Measurements from ENCODE around the gene FMNL2. TPM values are rescaled to one million over a fixed set of nuclear protein-coding genes. Genes with fewer than 3 reads are reported as not detected.

Gene FMNL2
- total and polyA plus RNA-seq, 4 donors, result 1.5 to 9.3 (median 5.1) TPM

DNA sequence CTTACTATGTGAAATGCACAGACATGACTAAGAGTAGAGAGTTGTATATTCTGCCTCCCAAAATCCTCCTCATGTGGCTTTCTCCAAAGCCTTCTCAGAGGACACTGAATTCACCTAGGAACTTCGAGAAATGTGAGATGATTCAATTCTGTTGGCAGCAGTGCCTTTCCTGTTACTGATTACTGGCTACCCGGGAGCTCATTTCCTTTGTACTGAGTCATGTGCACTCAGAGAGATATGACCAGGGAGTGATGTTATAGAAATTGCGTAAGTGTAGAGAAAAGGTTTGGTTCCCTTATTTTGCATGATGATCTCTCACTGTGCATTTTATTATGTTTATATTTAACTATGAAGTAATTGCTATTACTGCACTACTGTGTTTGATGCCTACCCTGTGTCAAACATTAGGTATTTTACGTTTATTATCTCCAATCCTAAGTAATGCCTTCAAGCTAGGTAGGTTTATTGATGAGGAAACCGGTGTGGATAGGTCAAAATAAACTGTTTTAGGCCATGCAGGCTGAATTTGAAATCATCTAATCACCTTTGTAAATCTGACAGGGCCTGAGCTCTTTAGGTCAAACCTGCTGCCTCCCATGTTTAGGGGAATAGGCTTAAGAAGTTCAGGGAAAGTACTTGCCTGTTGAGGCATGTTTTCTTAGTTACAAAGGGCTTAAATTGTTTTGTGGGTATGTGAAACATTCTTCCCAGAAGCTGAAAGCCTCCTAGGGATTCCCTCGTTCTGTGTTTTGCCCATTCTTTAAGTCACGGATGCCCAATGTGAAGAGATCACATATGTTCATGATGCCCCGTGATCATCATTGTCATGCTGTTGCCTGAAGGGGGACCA lies 86.8 kb downstream of the FMNL2 start:
- Histone ChIP-seq H3K36me3 (ENCODE audit: control insufficient read depth in 4 of 4, insufficient read depth in 3 of 4, low read depth in 1 of 4, low read length in 3 of 4) (no peaks in the 10 kb centered on the region), H3K9me3 (ENCODE audit: control insufficient read depth in 4 of 4, low read length in 3 of 4) (no peaks in the 10 kb centered on the region), H3K27me3 (ENCODE audit: control insufficient read depth in 4 of 4, insufficient read depth in 4 of 4, low read length in 3 of 4) (no peaks in the 10 kb centered on the region), H3K9ac (ENCODE audit: low read depth in 1 of 2, low read length in 2 of 2) (no peak overlapping the region), H3K4me1 (ENCODE audit: control insufficient read depth in 4 of 4, insufficient read depth in 4 of 4, low read length in 3 of 4) (no peaks in the 10 kb centered on the region), H3K27ac (ENCODE audit: low read depth in 1 of 2, low read length in 2 of 2) (peak overlapping the region; percentile 58 to 59), H3K4me3 (ENCODE audit: low read depth in 1 of 3, low read length in 3 of 3) (no peak overlapping the region)
- TF ChIP-seq RXRA (IDR thresholded peaks at IDR 0.05), result no peak
- TF ChIP-seq GABPA (IDR thresholded peaks at IDR 0.05 in 1 of 2, conservative IDR thresholded peaks at IDR 0.05 in 1 of 2), result peak in 1 of 2 donors; percentile 38
- peak; percentile 29 to 31 for TF ChIP-seq JUND (IDR thresholded peaks at IDR 0.05)
- TF ChIP-seq RAD21 (IDR thresholded peaks at IDR 0.05), result peak; percentile 21 to 32
- DNase-seq (ENCODE audit: low spot score), result no peak
- 58% methylated on average over 8 of the region's 8 CpGs for WGBS

DNA sequence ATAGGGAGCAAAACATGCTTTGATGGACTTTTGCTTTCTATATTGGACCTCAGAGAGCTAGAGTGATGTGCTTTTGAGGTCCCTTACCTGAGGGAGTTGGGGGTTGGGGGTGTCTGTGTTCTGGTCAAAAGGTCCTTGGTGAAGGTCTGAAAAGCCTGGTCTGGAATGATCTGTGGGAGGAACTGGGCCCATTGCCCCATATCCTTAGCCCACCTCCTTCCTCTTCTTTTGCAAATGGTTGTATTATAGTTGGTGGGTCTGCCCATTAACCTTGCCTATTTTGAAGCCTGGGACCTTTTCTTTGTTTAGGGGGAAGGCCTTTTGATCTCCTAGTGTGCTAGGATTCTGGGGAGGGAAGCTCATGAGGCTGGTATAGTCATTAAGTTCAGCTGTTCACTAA lies 88.7 kb downstream of the FMNL2 start:
- no peaks in the 10 kb centered on the region for H3K27me3 ChIP-seq (ENCODE audit: control insufficient read depth in 4 of 4, insufficient read depth in 4 of 4, low read length in 3 of 4)
- no peak overlapping the region for H3K4me3 ChIP-seq (ENCODE audit: low read depth in 1 of 3, low read length in 3 of 3)
- H3K27ac ChIP-seq (ENCODE audit: low read depth in 1 of 2, low read length in 2 of 2), result no peak overlapping the region
- H3K4me1 ChIP-seq (ENCODE audit: control insufficient read depth in 4 of 4, insufficient read depth in 4 of 4, low read length in 3 of 4), result no peaks in the 10 kb centered on the region
- no peaks in the 10 kb centered on the region for H3K36me3 ChIP-seq (ENCODE audit: control insufficient read depth in 4 of 4, insufficient read depth in 3 of 4, low read depth in 1 of 4, low read length in 3 of 4)
- no peak for TF ChIP-seq RXRA (IDR thresholded peaks at IDR 0.05)
- no peak for TF ChIP-seq SP1 (IDR thresholded peaks at IDR 0.05)
- TF ChIP-seq, protein P1, sequence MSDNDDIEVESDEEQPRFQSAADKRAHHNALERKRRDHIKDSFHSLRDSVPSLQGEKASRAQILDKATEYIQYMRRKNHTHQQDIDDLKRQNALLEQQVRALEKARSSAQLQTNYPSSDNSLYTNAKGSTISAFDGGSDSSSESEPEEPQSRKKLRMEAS (IDR thresholded peaks at IDR 0.05), result no peak
- TF ChIP-seq NR2F2 (IDR thresholded peaks at IDR 0.05), result no peak
- no peak for DNase-seq (ENCODE audit: low spot score)
- no peaks in the 10 kb centered on the region for H3K9me3 ChIP-seq (ENCODE audit: control insufficient read depth in 4 of 4, low read length in 3 of 4)
- no peak overlapping the region for H3K9ac ChIP-seq (ENCODE audit: low read depth in 1 of 2, low read length in 2 of 2)

DNA sequence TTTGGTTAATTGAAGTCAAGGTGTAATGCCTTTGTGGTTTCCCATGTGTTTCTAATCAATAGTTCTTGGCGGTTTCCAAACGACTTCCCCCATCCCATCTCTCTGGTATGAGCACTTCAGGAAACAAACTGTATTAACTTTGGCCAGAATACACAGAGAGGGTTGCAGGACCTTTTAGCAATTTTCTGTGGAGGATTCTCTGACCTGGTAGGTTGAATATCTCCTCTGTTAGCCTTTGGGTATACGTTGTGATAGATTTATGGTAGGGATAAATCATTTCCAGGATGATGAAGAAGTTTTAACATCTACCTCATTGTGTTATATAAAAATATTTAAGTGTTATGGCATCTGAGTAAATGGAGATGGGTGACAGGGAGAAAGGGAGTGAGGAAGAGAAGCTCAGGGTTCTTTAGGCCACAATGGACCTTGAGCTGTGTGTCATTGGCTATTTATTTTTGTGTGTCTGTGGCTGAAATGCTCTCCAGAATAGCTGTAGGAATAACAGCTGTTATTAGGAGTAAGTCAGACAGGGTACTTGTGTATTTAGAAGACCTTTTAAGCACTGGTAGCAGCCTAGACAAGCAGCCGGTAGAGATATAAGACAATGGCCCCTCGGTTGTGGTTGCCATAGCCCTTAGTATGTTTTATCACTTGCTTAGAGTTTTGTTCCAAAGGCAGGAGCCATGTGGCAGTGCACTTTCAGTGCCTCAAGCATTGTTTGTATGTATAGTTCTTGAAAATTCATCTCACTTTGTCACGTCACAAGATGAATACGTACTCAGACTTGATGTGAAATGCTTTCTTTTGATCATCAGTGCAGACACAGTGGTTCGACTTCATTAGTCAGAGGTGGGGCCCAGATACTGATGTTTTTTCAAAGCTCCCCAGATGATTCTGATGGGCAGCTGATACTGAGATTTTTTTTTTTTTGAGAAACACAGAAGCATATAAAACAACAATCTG lies 91.1 kb downstream of the FMNL2 start:
- no peaks in the 10 kb centered on the region for H3K27me3 ChIP-seq (ENCODE audit: control insufficient read depth in 4 of 4, insufficient read depth in 4 of 4, low read length in 3 of 4)
- H3K9ac ChIP-seq (ENCODE audit: low read depth in 1 of 2, low read length in 2 of 2), result no peak overlapping the region
- no peaks in the 10 kb centered on the region for H3K4me1 ChIP-seq (ENCODE audit: control insufficient read depth in 4 of 4, insufficient read depth in 4 of 4, low read length in 3 of 4)
- WGBS, result 69% methylated on average over 8 of the region's 8 CpGs
- H3K27ac ChIP-seq (ENCODE audit: low read depth in 1 of 2, low read length in 2 of 2), result no peak overlapping the region
- H3K4me3 ChIP-seq (ENCODE audit: low read depth in 1 of 3, low read length in 3 of 3), result no peak overlapping the region
- H3K36me3 ChIP-seq (ENCODE audit: control insufficient read depth in 4 of 4, insufficient read depth in 3 of 4, low read depth in 1 of 4, low read length in 3 of 4), result no peaks in the 10 kb centered on the region
- DNase-seq (ENCODE audit: low spot score), result no peak
- H3K9me3 ChIP-seq (ENCODE audit: control insufficient read depth in 4 of 4, low read length in 3 of 4), result no peaks in the 10 kb centered on the region
- TF ChIP-seq NR2F2 (IDR thresholded peaks at IDR 0.05) (no peak), FOXA1 (IDR thresholded peaks at IDR 0.05) (no peak), EGR1 (IDR thresholded peaks at IDR 0.05; ENCODE audit: low read depth in 2 of 2) (no peak), GABPA (IDR thresholded peaks at IDR 0.05 in 1 of 2, conservative IDR thresholded peaks at IDR 0.05 in 1 of 2) (no peak)
- TF ChIP-seq, protein P1 (IDR thresholded peaks at IDR 0.05), result no peak

DNA sequence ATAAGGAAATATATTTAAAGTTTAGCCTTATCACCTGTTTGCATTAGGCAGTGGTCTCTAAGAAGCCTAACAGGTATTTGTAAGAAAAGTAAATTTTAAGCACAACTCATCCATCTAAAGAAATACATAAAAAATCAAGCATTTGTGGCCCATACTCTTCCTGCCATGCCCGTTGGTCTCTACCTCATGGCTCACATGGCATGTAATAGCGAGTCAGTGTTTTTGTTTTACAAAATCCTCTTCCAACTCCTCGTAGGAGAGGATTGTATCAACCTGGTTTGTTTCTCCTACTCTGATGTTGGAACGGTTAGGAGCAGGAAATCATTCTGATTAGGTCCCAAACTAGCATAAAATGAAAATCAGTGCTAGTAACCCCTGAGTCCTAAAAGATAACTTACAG lies 91.8 kb downstream of the FMNL2 start:
- TF ChIP-seq, protein P1 (IDR thresholded peaks at IDR 0.05), result no peak
- TF ChIP-seq EGR1 (IDR thresholded peaks at IDR 0.05; ENCODE audit: low read depth in 2 of 2), result no peak
- TF ChIP-seq JUND (IDR thresholded peaks at IDR 0.05), result no peak
- TF ChIP-seq, protein P2, sequence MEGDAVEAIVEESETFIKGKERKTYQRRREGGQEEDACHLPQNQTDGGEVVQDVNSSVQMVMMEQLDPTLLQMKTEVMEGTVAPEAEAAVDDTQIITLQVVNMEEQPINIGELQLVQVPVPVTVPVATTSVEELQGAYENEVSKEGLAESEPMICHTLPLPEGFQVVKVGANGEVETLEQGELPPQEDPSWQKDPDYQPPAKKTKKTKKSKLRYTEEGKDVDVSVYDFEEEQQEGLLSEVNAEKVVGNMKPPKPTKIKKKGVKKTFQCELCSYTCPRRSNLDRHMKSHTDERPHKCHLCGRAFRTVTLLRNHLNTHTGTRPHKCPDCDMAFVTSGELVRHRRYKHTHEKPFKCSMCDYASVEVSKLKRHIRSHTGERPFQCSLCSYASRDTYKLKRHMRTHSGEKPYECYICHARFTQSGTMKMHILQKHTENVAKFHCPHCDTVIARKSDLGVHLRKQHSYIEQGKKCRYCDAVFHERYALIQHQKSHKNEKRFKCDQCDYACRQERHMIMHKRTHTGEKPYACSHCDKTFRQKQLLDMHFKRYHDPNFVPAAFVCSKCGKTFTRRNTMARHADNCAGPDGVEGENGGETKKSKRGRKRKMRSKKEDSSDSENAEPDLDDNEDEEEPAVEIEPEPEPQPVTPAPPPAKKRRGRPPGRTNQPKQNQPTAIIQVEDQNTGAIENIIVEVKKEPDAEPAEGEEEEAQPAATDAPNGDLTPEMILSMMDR (IDR thresholded peaks at IDR 0.05; ENCODE audit: low read depth, low read length, missing input control), result no peak
- no peak for TF ChIP-seq YY1 (IDR thresholded peaks at IDR 0.05)
- TF ChIP-seq HNF4G (IDR thresholded peaks at IDR 0.05), result no peak
- TF ChIP-seq, protein P3, sequence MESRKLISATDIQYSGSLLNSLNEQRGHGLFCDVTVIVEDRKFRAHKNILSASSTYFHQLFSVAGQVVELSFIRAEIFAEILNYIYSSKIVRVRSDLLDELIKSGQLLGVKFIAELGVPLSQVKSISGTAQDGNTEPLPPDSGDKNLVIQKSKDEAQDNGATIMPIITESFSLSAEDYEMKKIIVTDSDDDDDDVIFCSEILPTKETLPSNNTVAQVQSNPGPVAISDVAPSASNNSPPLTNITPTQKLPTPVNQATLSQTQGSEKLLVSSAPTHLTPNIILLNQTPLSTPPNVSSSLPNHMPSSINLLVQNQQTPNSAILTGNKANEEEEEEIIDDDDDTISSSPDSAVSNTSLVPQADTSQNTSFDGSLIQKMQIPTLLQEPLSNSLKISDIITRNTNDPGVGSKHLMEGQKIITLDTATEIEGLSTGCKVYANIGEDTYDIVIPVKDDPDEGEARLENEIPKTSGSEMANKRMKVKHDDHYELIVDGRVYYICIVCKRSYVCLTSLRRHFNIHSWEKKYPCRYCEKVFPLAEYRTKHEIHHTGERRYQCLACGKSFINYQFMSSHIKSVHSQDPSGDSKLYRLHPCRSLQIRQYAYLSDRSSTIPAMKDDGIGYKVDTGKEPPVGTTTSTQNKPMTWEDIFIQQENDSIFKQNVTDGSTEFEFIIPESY (IDR thresholded peaks at IDR 0.05), result no peak
- TF ChIP-seq SP1 (IDR thresholded peaks at IDR 0.05), result no peak
- no peak for TF ChIP-seq FOXA1 (IDR thresholded peaks at IDR 0.05)
- no peak overlapping the region for H3K9ac ChIP-seq (ENCODE audit: low read depth in 1 of 2, low read length in 2 of 2)
- 84% methylated on average over 4 of the region's 4 CpGs for WGBS
- DNase-seq (ENCODE audit: low spot score), result no peak
- H3K4me1 ChIP-seq (ENCODE audit: control insufficient read depth in 4 of 4, insufficient read depth in 4 of 4, low read length in 3 of 4), result no peaks in the 10 kb centered on the region
- H3K27ac ChIP-seq (ENCODE audit: low read depth in 1 of 2, low read length in 2 of 2), result no peak overlapping the region
- H3K27me3 ChIP-seq (ENCODE audit: control insufficient read depth in 4 of 4, insufficient read depth in 4 of 4, low read length in 3 of 4), result no peaks in the 10 kb centered on the region
- no peaks in the 10 kb centered on the region for H3K36me3 ChIP-seq (ENCODE audit: control insufficient read depth in 4 of 4, insufficient read depth in 3 of 4, low read depth in 1 of 4, low read length in 3 of 4)
- no peaks in the 10 kb centered on the region for H3K9me3 ChIP-seq (ENCODE audit: control insufficient read depth in 4 of 4, low read length in 3 of 4)
- H3K4me3 ChIP-seq (ENCODE audit: low read depth in 1 of 3, low read length in 3 of 3), result no peak overlapping the region
